GM21576 (cell line): Measurements from ENCODE around the gene AGAP1.

Source experiments
- ATAC-seq: cut with Tn5 transposase; IDR thresholded peaks from one replicate; pipeline ENCODE4 v1.9.1; 2021; ENCODE audit warnings: mild to moderate bottlenecking, moderate library complexity; ENCODE audit not compliant: unreplicated experiment

AGAP1 gene

DNA sequence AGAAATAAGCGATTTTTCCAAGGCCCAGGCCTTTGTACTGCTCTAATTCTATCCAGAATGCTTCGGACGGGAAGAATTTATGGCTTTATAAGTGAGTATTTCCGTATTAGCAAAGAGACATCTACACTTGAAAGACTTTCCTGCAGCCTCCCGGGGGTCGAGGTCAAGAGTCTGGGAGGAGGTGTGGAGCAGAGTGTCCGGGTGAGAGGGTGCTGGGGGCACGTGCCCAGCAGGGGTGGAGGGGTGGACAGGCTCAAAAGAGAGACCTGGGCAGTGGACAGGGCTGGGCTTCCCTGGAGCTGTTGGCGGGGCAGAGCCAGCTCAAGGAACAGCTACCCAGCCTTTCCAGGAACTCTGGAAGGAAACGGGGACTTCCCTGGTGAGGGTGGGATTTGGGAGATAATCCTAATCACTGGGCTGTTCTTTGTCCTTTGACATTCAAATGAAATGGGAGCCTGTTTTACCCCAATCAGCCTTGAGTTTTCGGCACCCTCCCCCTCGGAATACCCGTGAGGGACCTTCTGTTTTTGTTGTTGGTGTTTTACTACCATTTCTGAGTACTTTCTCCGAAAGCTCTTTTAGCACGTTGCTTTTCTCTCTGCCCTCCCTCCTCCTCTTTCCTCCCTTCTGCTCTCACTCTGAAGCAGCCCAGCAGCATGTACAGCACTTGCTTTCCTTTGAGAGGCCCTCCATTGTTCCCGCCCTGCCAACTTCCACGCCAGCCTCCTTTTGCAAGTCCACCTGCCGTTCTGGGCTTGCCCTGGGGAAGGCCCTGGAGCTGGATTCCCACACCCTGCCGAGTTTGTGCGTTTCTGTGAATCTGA lies 164.7 kb downstream of the AGAP1 start:
- no peak for ATAC-seq

GRCh38 chr2:235659767-235660322 lies 166.0 kb downstream of the AGAP1 start:
- no peak for ATAC-seq

GRCh38 chr2:235660484-235661082 lies 166.7 kb downstream of the AGAP1 start:
- ATAC-seq: no peak

DNA sequence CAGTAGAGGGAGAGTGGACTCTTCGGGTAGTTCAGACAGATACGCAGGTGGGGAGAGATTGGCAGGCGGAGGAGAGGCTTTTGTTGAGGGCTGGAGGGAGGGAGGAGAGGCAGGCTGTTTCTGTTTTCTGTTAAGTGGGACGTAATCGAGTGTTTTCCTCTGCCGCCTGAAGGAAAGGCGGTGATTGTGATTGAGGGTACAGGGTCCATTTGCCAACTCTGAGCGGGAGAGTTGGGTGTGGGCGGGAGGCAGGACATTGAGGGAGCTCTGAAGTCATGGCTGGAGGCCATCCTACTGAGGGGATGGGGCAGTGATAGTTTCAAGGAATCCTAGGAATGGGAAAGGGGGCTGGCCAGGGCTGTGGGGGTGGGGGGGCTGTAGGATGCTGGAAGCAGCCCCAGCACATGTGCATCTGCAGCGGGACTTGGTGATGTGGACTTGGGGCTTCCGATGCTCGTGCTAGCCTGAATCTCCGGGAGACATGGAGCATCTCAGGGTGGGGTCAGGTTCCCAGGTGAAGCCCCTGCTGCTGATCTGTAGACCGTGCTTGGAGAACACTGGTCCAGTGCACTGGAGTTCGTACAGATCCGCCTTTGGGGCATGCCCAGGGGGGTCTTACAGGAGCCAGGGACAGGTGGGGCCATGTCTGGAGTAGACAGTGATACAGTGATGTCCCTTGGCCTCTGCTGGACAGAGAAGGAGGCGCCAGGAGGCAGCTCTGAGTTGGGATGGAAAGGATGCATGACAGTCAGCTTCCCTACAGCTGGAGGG lies 167.5 kb downstream of the AGAP1 start:
- ATAC-seq: no peak

DNA sequence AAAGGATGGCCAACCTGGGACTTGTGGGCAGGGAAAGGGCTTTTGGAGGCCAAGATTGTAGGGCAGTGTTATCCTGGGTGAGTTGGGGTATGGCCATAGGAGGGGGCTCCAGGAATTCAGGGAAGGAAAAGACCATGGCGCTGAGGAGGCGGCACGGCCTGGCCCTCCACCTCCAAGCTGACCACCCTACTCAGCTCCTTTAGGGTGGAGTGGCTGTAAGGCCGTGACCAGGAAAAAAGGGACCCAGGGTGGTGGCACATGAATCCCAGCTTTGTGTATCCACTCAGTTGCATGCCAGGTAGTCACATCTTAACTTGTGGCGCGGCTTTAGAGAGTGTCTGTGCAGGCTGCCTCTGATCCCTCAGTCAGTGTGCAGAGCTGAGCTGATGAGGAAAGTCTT lies 168.1 kb downstream of the AGAP1 start:
- no peak for ATAC-seq

- ATAC-seq: no peak
Observed at GRCh38 chr2:235663875-235664274, 170.0 kb downstream of the AGAP1 start.

- no peak for ATAC-seq
Observed at GRCh38 chr2:235665661-235666212, 171.9 kb downstream of the AGAP1 start.

DNA sequence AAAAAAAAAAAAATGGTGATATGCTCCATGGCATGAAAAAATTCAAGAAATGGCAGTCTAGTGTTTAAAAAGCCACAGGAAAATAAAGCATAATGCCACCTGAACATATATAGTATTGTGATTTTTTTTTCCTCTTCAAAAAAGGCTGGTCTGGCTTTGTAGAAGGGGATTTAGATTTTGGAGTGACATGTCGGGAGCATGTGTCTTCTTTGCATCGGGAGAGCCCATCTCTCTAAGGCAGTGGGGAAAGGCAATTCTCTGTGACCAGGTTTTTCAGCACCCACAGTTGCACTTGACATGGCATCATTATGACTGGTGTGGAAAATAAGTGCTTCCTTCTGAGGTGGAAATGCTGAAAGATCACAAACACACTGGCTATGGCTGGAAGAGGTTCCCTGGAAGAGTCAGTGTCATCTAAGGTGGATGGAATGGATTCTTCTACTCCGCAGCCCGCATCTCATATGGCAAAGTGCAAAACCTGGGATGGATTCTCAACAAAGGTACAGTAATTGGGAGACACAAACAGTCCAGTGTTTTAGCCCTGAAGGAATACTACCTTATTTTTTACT lies 172.5 kb downstream of the AGAP1 start:
- ATAC-seq: no peak

GRCh38 chr2:235668782-235669181 lies 174.9 kb downstream of the AGAP1 start:
- no peak for ATAC-seq

DNA sequence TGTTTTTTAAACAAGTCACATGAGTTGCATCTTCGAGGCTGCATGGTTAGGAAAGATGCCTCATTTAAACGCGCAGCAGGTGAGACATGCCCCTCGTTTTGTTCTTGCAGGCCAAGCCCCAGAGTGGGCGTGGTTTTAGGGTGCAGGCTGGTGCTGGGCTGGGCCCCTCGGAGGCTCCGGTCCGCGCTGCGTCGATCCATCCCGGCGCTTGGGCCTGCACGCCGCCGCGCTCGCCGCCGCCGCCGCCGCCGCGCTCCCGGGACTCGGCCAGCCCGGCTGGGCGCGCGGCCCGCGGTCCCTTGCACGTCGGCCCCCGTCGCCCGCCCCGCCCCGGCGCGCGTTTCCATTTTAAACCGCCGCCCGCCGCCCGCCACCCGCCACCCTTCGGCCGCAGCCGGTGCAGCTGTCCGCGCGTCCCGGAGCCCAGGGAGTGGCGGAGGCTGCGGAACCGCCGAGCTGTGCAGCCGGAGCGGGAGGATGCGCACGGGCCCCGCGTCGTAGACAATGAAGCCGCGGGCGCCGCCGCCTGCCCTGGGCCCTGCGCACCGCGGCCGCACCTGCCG lies 175.5 kb downstream of the AGAP1 start:
- ATAC-seq: no peak

DNA sequence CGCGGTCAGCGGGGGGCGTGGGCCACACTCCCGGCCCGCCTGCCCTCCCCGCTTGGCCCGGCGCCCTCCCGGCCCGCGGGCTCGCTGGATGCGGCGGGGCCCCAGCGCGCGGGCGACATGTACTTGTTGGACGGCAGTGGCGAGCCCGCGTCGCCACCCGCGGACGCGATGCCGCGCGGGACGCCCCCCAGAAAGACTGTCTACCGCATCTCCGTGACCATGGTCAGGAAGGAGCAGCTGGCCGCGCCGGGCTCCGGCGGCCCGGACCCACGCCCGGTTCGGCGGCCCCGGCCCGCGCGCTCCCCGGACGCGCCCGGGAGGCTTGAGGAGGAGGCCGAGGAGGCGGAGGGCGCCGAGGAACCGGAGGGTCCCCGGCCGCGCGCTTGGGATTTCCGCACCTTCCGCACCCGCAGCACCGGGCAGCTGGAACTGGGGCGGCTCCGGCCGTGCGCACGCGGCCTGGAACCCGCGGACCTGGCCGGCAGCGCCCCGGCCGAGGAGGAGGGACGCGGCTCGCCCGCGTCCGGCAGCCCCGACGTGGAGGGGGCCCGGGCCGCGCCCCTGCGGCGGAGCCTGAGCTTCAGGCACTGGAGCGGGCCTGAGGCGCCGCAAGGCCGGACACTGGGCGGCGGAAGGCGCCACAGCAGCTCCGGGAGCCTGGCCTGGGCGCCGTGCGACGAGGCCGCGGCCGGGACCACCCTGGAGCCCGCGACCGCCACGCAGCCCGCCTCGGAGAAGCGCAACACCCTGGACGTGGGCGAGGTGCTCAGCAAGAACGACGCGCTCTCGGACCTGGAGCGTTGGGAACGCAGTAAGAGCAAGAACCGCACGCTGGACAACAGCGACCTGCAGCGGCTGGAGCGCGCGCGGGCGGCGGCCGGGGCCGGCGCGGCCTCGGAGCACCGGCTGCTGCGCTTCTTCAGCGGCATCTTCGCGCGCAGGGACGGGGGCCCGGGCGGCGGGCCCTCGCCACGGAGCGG lies 176.4 kb downstream of the AGAP1 start:
- ATAC-seq: no peak

GRCh38 chr2:235670974-235671787 lies 177.3 kb downstream of the AGAP1 start:
- ATAC-seq: no peak

GRCh38 chr2:235672720-235673119 lies 178.9 kb downstream of the AGAP1 start:
- no peak for ATAC-seq

DNA sequence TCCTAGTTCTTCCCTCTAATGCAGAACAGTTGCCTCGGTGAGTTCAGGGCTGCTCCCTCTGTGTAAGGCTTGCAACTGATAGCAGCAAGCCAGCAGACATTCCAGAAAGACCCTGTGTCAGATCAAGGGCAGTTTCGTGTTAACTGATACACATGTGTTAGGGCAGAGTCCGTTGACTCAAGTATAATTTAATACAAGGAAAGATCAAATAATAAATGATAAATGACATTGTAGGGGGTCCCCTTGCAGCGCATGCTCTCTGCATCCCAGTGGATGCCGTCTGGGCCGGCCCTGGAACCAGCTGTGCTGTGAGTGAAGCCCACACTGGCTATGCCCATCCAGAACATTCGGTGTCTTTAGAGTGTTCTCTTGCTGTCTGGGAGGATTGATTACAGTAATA lies 180.3 kb downstream of the AGAP1 start:
- no peak for ATAC-seq

GRCh38 chr2:235674812-235675211 lies 181.0 kb downstream of the AGAP1 start:
- no peak for ATAC-seq

GRCh38 chr2:235675678-235676535 lies 182.1 kb downstream of the AGAP1 start:
- ATAC-seq: no peak

- ATAC-seq: no peak
Observed at GRCh38 chr2:235676536-235676799, 182.6 kb downstream of the AGAP1 start.

GRCh38 chr2:235677276-235677788 lies 183.5 kb downstream of the AGAP1 start:
- ATAC-seq: no peak
